Keratinocyte (primary cell): ENCODE measurements around the gene UHMK1.

ENCODE experiments used
- EZH2 ChIP-seq: IDR thresholded peaks from one replicate; pipeline ENCODE4 v1.6.1; 2012; ENCODE audit warnings: inconsistent platforms, mild to moderate bottlenecking, low read length, moderate library complexity
- TF ChIP-seq, protein P1 (sequence below), 3 experiments: IDR thresholded peaks in 1 of 3; conservative IDR thresholded peaks in 1 of 3; optimal IDR thresholded peaks in 1 of 3; 2 replicates in 2 of 3; 3 replicates in 1 of 3; pipeline versions ENCODE3 to v1.5.1; 2011; ENCODE audit warnings: low read length in 3 of 3, mild to moderate bottlenecking in 3 of 3, moderate library complexity in 2 of 3, control low read depth in 1 of 3, inconsistent platforms in 1 of 3; ENCODE audit not compliant: insufficient read depth in 2 of 3; ENCODE audit errors: extremely low read depth in 1 of 3

DNA sequence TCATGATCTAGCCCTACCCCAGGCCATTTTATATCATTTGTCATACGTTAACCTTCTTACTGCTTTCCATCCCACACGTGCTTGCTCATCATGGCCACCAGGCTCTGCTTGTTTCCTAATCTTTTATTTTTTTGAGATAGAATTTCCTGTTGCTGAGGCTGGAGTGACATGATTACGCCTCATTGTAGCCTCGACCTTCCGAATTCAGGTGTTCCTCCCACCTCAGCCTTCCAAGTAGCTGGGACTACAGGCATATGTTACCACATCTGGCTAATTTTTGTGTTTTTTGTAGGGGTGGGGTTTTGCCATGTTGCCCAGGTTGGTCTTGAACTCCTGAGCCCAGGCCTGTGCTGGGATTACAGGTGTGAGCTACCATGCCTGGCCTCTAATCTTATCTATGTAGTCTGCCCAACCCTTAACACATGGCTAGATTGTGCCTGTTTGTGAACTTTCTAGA is 67.2 kb downstream of the UHMK1 start:
- TF ChIP-seq, protein P1, sequence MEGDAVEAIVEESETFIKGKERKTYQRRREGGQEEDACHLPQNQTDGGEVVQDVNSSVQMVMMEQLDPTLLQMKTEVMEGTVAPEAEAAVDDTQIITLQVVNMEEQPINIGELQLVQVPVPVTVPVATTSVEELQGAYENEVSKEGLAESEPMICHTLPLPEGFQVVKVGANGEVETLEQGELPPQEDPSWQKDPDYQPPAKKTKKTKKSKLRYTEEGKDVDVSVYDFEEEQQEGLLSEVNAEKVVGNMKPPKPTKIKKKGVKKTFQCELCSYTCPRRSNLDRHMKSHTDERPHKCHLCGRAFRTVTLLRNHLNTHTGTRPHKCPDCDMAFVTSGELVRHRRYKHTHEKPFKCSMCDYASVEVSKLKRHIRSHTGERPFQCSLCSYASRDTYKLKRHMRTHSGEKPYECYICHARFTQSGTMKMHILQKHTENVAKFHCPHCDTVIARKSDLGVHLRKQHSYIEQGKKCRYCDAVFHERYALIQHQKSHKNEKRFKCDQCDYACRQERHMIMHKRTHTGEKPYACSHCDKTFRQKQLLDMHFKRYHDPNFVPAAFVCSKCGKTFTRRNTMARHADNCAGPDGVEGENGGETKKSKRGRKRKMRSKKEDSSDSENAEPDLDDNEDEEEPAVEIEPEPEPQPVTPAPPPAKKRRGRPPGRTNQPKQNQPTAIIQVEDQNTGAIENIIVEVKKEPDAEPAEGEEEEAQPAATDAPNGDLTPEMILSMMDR (optimal IDR thresholded peaks at IDR 0.05 in 1 of 3, IDR thresholded peaks at IDR 0.05 in 1 of 3, conservative IDR thresholded peaks at IDR 0.05 in 1 of 3; ENCODE audit: extremely low read depth in 1 of 3, insufficient read depth in 2 of 3, low read length in 3 of 3): peak in 1 of 3 experiments; percentile 4
- TF ChIP-seq EZH2: no peak
